HepG2 (cell line): ENCODE data around the gene FGFR3.

Experiments used
- CTCF ChIP-seq: sonication (generic); formaldehyde crosslinking; IDR thresholded peaks from 2 replicates; pipeline ENCODE4 v1.5.0; 2020; ENCODE audit warnings: mild to moderate bottlenecking, missing genetic modification reagents, moderate library complexity
- ELK4 ChIP-seq: sonication (generic); formaldehyde crosslinking; IDR thresholded peaks from 2 replicates; pipeline ENCODE4 v1.9.0; 2021; ENCODE audit warnings: missing genetic modification reagents, borderline replicate concordance
- EZH2 ChIP-seq: conservative IDR thresholded peaks from 2 replicates; pipeline ENCODE4 v1.6.1; 2012; ENCODE audit warnings: mild to moderate bottlenecking, low read depth, low read length, moderate library complexity
- MED8 ChIP-seq: sonication (generic); formaldehyde crosslinking; IDR thresholded peaks from 2 replicates; pipeline ENCODE4 v1.8.1; 2023; ENCODE audit warnings: mild to moderate bottlenecking, missing genetic modification reagents; ENCODE audit not compliant: insufficient replicate concordance
- POLR2A ChIP-seq, 2 experiments: IDR thresholded peaks; 2 replicates each; pipeline ENCODE4 v1.6.1; 2011; ENCODE audit warnings: low read depth in 2 of 2, low read length in 2 of 2, mild to moderate bottlenecking in 1 of 2, moderate library complexity in 1 of 2; ENCODE audit not compliant: insufficient read depth in 1 of 2
- RFXAP ChIP-seq: sonication (generic); formaldehyde crosslinking; IDR thresholded peaks from 2 replicates; pipeline ENCODE4 v1.4.0; 2020; ENCODE audit warnings: missing genetic modification reagents, borderline replicate concordance
- SMAD9 ChIP-seq: sonication (generic); formaldehyde crosslinking; IDR thresholded peaks from 2 replicates; pipeline ENCODE4 v1.5.1; 2020; ENCODE audit warnings: mild to moderate bottlenecking, missing genetic modification reagents
- TARDBP ChIP-seq: sonication (generic); formaldehyde crosslinking; IDR thresholded peaks from 2 replicates; pipeline ENCODE4 v1.8.0; 2022; ENCODE audit warnings: mild to moderate bottlenecking, missing genetic modification reagents
- ZIK1 ChIP-seq: sonication (generic); formaldehyde crosslinking; IDR thresholded peaks from 2 replicates; pipeline ENCODE4 v1.5.0; 2020; ENCODE audit warnings: mild to moderate bottlenecking, low read depth, missing genetic modification reagents, borderline replicate concordance
- ZNF33B ChIP-seq: sonication (generic); formaldehyde crosslinking; IDR thresholded peaks from 2 replicates; pipeline ENCODE4 v1.5.1; 2020; ENCODE audit warnings: mild to moderate bottlenecking, missing genetic modification reagents
- ZNF407 ChIP-seq: sonication (generic); formaldehyde crosslinking; IDR thresholded peaks from one replicate; pipeline ENCODE4 v1.5.1; 2020; ENCODE audit warnings: mild to moderate bottlenecking, missing genetic modification reagents; ENCODE audit errors: not compliant biosample characterization
- ZNF614 ChIP-seq: IDR thresholded peaks from 2 replicates; pipeline ENCODE4 v1.6.1; 2018; ENCODE audit warnings: missing biosample characterization, missing genetic modification reagents, inconsistent platforms, borderline replicate concordance
- ZNF703 ChIP-seq: sonication (generic); formaldehyde crosslinking; IDR thresholded peaks from 2 replicates; pipeline ENCODE4 v1.5.1; 2020; ENCODE audit warnings: missing genetic modification reagents, mild to moderate bottlenecking, moderate library complexity, borderline replicate concordance
- ZNF704 ChIP-seq: sonication (generic); formaldehyde crosslinking; IDR thresholded peaks from 2 replicates; pipeline ENCODE4 v1.8.1; 2023; ENCODE audit warnings: mild to moderate bottlenecking, inconsistent platforms, moderate library complexity, missing genetic modification reagents, borderline replicate concordance

- TF ChIP-seq RFXAP (CRISPR knock-in tag), result no peak
- TF ChIP-seq CTCF (CRISPR knock-in tag), result no peak
- no peak for TF ChIP-seq EZH2
- TF ChIP-seq ZNF704 (CRISPR knock-in tag), result no peak
- TF ChIP-seq ZNF614 (CRISPR knock-in tag), result no peak
- no peak for TF ChIP-seq TARDBP (CRISPR knock-in tag)
- no peak for TF ChIP-seq ZNF33B
- TF ChIP-seq SMAD9 (CRISPR knock-in tag), result no peak
- no peak for TF ChIP-seq ELK4 (CRISPR knock-in tag)
- TF ChIP-seq ZIK1, result no peak
- no peak for TF ChIP-seq POLR2A (IDR thresholded peaks at IDR 0.05; ENCODE audit: insufficient read depth in 1 of 2, low read depth in 2 of 2, low read length in 2 of 2)
- TF ChIP-seq MED8 (CRISPR knock-in tag), result no peak
- TF ChIP-seq ZNF703 (CRISPR knock-in tag), result no peak
- TF ChIP-seq ZNF407 (CRISPR knock-in tag), result no peak
These were observed 375 bp downstream of the FGFR3 start for GRCh38 chr4:1793496-1793840.
